ENCODE measurements around the gene SLC25A10.
A peak's percentile ranks its signal among the peaks of the same experiment; 100 is the strongest.
"Not testable (repeated sequence)": the region's sequence is repeated elsewhere in the genome, so short reads cannot be mapped to it uniquely, and the experiment has no call there.

SLC25A10 gene

GRCh38 chr17:81672504-81672903 lies 39.6 kb upstream of the SLC25A10 start:
- H3K27ac ChIP-seq: no peak overlapping the region

GRCh38 chr17:81672954-81673353 lies 39.1 kb upstream of the SLC25A10 start:
- H3K27ac ChIP-seq: no peak overlapping the region
- TF ChIP-seq CTCF (conservative IDR thresholded peaks at IDR 0.05): no peak

More at GRCh38 chr17:81672504-81672903, 39.6 kb upstream of the SLC25A10 start:
- TF ChIP-seq CTCF (conservative IDR thresholded peaks at IDR 0.05): no peak

- no peak for TF ChIP-seq CTCF (conservative IDR thresholded peaks at IDR 0.05)
- H3K27ac ChIP-seq: no peak overlapping the region
Observed at GRCh38 chr17:81673561-81674258, 38.4 kb upstream of the SLC25A10 start.

GRCh38 chr17:81675515-81676221 lies 36.4 kb upstream of the SLC25A10 start:
- H3K27ac ChIP-seq: not testable (repeated sequence)
- peak; percentile 86 for TF ChIP-seq CTCF (conservative IDR thresholded peaks at IDR 0.05)

GRCh38 chr17:81676906-81677305 lies 35.2 kb upstream of the SLC25A10 start:
- no peak for TF ChIP-seq CTCF (conservative IDR thresholded peaks at IDR 0.05)
- no peak overlapping the region for H3K27ac ChIP-seq

- no peak for TF ChIP-seq CTCF (conservative IDR thresholded peaks at IDR 0.05)
- H3K27ac ChIP-seq: no peak overlapping the region
Observed at GRCh38 chr17:81680150-81680549, 31.9 kb upstream of the SLC25A10 start.

- H3K27ac ChIP-seq: no peak overlapping the region
- no peak for TF ChIP-seq CTCF (conservative IDR thresholded peaks at IDR 0.05)
Observed at GRCh38 chr17:81681672-81682071, 30.4 kb upstream of the SLC25A10 start.

Data from VCaP (cell line).